ENCODE data around the gene ARL15. TPM values are rescaled to one million over a fixed set of nuclear protein-coding genes. Genes with fewer than 3 reads are reported as not detected.

The ARL15 gene
- total and polyA plus RNA-seq, 9 of the 15 experiments (the other 6 are each of a cell fraction or from before 2014, with no cell fraction given) = 18.5 to 80.4 (median 57.0) TPM

DNA sequence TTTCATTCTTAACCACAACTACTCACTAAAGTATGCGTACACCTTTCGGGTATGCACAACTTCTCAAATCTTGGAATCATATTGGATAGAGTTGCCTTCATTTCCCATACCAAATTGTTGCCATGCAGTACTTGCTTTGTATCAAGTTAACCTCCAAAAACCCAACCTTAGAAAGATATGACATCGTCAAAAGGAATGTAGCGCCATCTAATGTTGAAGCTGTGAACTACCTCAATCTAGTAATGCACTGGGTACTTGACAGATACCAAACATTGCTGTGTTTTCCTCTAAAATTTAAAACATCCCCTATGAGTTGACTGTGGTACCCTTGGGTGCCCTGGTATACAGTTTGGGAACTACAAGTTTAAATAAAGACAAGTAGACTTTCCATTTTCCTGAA, 318.4 kb downstream of the ARL15 start (continued):
- TF ChIP-seq, protein P1, sequence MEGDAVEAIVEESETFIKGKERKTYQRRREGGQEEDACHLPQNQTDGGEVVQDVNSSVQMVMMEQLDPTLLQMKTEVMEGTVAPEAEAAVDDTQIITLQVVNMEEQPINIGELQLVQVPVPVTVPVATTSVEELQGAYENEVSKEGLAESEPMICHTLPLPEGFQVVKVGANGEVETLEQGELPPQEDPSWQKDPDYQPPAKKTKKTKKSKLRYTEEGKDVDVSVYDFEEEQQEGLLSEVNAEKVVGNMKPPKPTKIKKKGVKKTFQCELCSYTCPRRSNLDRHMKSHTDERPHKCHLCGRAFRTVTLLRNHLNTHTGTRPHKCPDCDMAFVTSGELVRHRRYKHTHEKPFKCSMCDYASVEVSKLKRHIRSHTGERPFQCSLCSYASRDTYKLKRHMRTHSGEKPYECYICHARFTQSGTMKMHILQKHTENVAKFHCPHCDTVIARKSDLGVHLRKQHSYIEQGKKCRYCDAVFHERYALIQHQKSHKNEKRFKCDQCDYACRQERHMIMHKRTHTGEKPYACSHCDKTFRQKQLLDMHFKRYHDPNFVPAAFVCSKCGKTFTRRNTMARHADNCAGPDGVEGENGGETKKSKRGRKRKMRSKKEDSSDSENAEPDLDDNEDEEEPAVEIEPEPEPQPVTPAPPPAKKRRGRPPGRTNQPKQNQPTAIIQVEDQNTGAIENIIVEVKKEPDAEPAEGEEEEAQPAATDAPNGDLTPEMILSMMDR (IDR thresholded peaks at IDR 0.05 in 2 of 3, conservative IDR thresholded peaks at IDR 0.05 in 1 of 3; ENCODE audit: insufficient read depth in 2 of 3, low read depth in 1 of 3, low read length in 3 of 3) = peak; percentile 14 to 59 (median 52); a peak in 4 of 6 replicates
- TF ChIP-seq PTTG1 (tag; IDR thresholded peaks at IDR 0.05; ENCODE audit: low read depth) = no peak
- TF ChIP-seq KDM5B (IDR thresholded peaks at IDR 0.05; ENCODE audit: insufficient replicate concordance, low read depth, low read length) = no peak
- TF ChIP-seq, protein P2, sequence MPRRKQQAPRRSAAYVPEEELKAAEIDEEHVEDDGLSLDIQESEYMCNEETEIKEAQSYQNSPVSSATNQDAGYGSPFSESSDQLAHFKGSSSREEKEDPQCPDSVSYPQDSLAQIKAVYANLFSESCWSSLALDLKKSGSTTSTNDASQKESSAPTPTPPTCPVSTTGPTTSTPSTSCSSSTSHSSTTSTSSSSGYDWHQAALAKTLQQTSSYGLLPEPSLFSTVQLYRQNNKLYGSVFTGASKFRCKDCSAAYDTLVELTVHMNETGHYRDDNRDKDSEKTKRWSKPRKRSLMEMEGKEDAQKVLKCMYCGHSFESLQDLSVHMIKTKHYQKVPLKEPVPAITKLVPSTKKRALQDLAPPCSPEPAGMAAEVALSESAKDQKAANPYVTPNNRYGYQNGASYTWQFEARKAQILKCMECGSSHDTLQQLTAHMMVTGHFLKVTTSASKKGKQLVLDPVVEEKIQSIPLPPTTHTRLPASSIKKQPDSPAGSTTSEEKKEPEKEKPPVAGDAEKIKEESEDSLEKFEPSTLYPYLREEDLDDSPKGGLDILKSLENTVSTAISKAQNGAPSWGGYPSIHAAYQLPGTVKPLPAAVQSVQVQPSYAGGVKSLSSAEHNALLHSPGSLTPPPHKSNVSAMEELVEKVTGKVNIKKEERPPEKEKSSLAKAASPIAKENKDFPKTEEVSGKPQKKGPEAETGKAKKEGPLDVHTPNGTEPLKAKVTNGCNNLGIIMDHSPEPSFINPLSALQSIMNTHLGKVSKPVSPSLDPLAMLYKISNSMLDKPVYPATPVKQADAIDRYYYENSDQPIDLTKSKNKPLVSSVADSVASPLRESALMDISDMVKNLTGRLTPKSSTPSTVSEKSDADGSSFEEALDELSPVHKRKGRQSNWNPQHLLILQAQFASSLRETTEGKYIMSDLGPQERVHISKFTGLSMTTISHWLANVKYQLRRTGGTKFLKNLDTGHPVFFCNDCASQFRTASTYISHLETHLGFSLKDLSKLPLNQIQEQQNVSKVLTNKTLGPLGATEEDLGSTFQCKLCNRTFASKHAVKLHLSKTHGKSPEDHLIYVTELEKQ (CRISPR knock-in tag; IDR thresholded peaks at IDR 0.05) = no peak
- TF ChIP-seq FOXJ2 (tag; IDR thresholded peaks at IDR 0.05) = no peak
- TF ChIP-seq SMC3 (conservative IDR thresholded peaks at IDR 0.05; ENCODE audit: insufficient read depth, low read depth, low read length) = 0 out of 2 replicates have a peak, but pooled peaks have one; percentile 7
- peak in 1 of 2 experiments; percentile 64; a peak in 2 of 4 replicates for TF ChIP-seq RAD21 (CRISPR knock-in tag; conservative IDR thresholded peaks at IDR 0.05 in 1 of 2, IDR thresholded peaks at IDR 0.05 in 1 of 2)
- no peak for TF ChIP-seq RFX7 (CRISPR knock-in tag; IDR thresholded peaks at IDR 0.05)
- TF ChIP-seq, protein P3, sequence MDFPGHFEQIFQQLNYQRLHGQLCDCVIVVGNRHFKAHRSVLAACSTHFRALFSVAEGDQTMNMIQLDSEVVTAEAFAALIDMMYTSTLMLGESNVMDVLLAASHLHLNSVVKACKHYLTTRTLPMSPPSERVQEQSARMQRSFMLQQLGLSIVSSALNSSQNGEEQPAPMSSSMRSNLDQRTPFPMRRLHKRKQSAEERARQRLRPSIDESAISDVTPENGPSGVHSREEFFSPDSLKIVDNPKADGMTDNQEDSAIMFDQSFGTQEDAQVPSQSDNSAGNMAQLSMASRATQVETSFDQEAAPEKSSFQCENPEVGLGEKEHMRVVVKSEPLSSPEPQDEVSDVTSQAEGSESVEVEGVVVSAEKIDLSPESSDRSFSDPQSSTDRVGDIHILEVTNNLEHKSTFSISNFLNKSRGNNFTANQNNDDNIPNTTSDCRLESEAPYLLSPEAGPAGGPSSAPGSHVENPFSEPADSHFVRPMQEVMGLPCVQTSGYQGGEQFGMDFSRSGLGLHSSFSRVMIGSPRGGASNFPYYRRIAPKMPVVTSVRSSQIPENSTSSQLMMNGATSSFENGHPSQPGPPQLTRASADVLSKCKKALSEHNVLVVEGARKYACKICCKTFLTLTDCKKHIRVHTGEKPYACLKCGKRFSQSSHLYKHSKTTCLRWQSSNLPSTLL (IDR thresholded peaks at IDR 0.05) = no peak
- no peak for TF ChIP-seq ZNF253 (CRISPR knock-in tag; conservative IDR thresholded peaks at IDR 0.05)
- TF ChIP-seq, protein P4, sequence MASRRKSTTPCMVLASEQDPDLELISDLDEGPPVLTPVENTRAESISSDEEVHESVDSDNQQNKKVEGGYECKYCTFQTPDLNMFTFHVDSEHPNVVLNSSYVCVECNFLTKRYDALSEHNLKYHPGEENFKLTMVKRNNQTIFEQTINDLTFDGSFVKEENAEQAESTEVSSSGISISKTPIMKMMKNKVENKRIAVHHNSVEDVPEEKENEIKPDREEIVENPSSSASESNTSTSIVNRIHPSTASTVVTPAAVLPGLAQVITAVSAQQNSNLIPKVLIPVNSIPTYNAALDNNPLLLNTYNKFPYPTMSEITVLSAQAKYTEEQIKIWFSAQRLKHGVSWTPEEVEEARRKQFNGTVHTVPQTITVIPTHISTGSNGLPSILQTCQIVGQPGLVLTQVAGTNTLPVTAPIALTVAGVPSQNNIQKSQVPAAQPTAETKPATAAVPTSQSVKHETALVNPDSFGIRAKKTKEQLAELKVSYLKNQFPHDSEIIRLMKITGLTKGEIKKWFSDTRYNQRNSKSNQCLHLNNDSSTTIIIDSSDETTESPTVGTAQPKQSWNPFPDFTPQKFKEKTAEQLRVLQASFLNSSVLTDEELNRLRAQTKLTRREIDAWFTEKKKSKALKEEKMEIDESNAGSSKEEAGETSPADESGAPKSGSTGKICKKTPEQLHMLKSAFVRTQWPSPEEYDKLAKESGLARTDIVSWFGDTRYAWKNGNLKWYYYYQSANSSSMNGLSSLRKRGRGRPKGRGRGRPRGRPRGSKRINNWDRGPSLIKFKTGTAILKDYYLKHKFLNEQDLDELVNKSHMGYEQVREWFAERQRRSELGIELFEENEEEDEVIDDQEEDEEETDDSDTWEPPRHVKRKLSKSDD (conservative IDR thresholded peaks at IDR 0.05; ENCODE audit: low read length) = no peak
- no peak for TF ChIP-seq TARDBP (IDR thresholded peaks at IDR 0.05)
- TF ChIP-seq, protein P5, sequence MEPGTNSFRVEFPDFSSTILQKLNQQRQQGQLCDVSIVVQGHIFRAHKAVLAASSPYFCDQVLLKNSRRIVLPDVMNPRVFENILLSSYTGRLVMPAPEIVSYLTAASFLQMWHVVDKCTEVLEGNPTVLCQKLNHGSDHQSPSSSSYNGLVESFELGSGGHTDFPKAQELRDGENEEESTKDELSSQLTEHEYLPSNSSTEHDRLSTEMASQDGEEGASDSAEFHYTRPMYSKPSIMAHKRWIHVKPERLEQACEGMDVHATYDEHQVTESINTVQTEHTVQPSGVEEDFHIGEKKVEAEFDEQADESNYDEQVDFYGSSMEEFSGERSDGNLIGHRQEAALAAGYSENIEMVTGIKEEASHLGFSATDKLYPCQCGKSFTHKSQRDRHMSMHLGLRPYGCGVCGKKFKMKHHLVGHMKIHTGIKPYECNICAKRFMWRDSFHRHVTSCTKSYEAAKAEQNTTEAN (CRISPR knock-in tag; IDR thresholded peaks at IDR 0.05) = no peak

Data from K562 (cell line).